Stomach (tissue), 4 donors: ENCODE results near the gene CEP170.
"Not testable (repeated sequence)": the region's sequence is repeated elsewhere in the genome, so short reads cannot be mapped to it uniquely, and the experiment has no call there.

Source experiments
- EP300 ChIP-seq: sonication (generic); formaldehyde crosslinking; IDR thresholded peaks from one replicate; pipeline ENCODE4 v1.6.1; 2017; ENCODE audit warnings: antibody characterized with exemption
- POLR2A ChIP-seq, 4 donors: fragments of 450-650 bp; IDR thresholded peaks; one replicate each; pipeline ENCODE4 v1.6.1; 2016; ENCODE audit warnings: antibody characterized with exemption in 4 of 4, control low read depth in 2 of 4, mild to moderate bottlenecking in 1 of 4, moderate library complexity in 1 of 4
- POLR2AphosphoS5 ChIP-seq, 3 donors: sonication (generic); formaldehyde crosslinking; IDR thresholded peaks; one replicate each; pipeline ENCODE4 v1.6.1; 2016; ENCODE audit warnings: antibody characterized with exemption in 3 of 3
- TF ChIP-seq, protein P1 (sequence below), 7 experiments: fragments of 450-650 bp in 4 of 7; fragments of 200-600 bp in 3 of 7; sonication (generic) in 3 of 7; IDR thresholded peaks; one replicate each; pipeline ENCODE4 v1.5.1; 2016 to 2019; ENCODE audit warnings: antibody characterized with exemption in 7 of 7, control low read depth in 2 of 7, mild to moderate bottlenecking in 1 of 7

DNA sequence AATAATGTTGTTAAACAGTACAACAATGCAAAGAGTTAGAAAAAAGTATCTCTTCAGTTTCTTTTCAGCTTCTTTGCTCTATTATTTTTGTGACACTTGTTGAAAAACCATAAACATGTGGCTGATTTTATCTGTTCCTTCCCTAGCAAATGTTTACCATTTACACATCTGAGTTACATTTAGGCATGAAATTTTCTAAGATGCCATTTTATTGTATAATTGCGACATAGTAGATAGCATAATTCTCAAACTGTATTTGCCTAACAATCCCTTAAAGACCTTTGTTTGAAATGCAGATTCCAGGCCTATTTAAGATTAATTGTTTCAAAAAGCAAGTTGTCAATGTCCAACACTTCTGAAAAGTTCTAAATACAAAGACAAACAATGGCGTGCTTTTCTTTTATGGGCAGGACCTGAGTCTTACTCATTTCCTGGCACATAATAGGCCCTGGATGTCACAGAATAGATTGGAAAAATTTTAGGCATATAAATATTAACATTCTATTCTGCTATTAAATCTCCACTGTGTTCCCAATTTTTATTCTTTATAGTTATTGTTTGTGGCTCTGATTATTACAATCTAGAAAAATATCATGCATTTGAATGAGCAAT is 81.2 kb downstream of the CEP170 start:
- TF ChIP-seq, protein P1, sequence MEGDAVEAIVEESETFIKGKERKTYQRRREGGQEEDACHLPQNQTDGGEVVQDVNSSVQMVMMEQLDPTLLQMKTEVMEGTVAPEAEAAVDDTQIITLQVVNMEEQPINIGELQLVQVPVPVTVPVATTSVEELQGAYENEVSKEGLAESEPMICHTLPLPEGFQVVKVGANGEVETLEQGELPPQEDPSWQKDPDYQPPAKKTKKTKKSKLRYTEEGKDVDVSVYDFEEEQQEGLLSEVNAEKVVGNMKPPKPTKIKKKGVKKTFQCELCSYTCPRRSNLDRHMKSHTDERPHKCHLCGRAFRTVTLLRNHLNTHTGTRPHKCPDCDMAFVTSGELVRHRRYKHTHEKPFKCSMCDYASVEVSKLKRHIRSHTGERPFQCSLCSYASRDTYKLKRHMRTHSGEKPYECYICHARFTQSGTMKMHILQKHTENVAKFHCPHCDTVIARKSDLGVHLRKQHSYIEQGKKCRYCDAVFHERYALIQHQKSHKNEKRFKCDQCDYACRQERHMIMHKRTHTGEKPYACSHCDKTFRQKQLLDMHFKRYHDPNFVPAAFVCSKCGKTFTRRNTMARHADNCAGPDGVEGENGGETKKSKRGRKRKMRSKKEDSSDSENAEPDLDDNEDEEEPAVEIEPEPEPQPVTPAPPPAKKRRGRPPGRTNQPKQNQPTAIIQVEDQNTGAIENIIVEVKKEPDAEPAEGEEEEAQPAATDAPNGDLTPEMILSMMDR (IDR thresholded peaks at IDR 0.05), result not testable (repeated sequence)
- not testable (repeated sequence) for TF ChIP-seq POLR2AphosphoS5 (IDR thresholded peaks at IDR 0.05); POLR2A (IDR thresholded peaks at IDR 0.05); EP300
